H1 (cell line): ENCODE data around the gene C2CD4D. TPM values are rescaled to one million over a fixed set of nuclear protein-coding genes. Genes with fewer than 3 reads are reported as not detected.

Experiments used
- CTCF ChIA-PET: fragments of 300-600 bp; sonication (Branson Sonifier 250); formaldehyde crosslinking; loops from one replicate; lab custom pipeline; 2021; ENCODE audit not compliant: partially characterized antibody; lab: Charles Lee
- POLR2A ChIA-PET: fragments of 300-600 bp; sonication (Branson Sonifier 250); formaldehyde crosslinking; loops from one replicate; lab custom pipeline; 2021; ENCODE audit warnings: inconsistent platforms; ENCODE audit not compliant: partially characterized antibody; lab: Charles Lee
- DNase-seq, 2 experiments: peaks; one replicate each; pipeline versions ENCODE4 v3.0.0 to v3.0.0-alpha.2; 2010 to 2022; ENCODE audit warnings: low spot score in 2 of 2, low read depth in 1 of 2, mixed read lengths in 1 of 2
- FAIRE-seq: peaks from 2 replicates; lab custom pipeline; 2011; peaks lifted over from hg19 to GRCh38; lab: Jason Lieb, UNC
- H2AFZ ChIP-seq: 2 replicates; pipeline ENCODE4 v1.8.1; 2012; ENCODE audit warnings: low read length, inconsistent platforms
- H2AK5ac ChIP-seq: 2 replicates; pipeline ENCODE4 v1.6.1; 2013; ENCODE audit warnings: low read depth, low read length
- H2BK120ac ChIP-seq: replicated peaks from 2 replicates; pipeline ENCODE3; 2013; ENCODE audit warnings: low read depth, low read length, inconsistent platforms
- H2BK12ac ChIP-seq: 2 replicates; pipeline ENCODE4 v1.6.1; 2013; ENCODE audit warnings: low read depth, low read length
- H2BK15ac ChIP-seq: 2 replicates; pipeline ENCODE4 v1.6.1; 2013; ENCODE audit warnings: low read length
- H2BK20ac ChIP-seq: 2 replicates; pipeline ENCODE4 v1.6.1; 2013; ENCODE audit warnings: low read length
- H2BK5ac ChIP-seq: 2 replicates; pipeline ENCODE4 v1.6.1; 2013; ENCODE audit warnings: low read depth, low read length
- H3K14ac ChIP-seq: 2 replicates; pipeline ENCODE4 v1.6.1; 2013; ENCODE audit warnings: inconsistent platforms; ENCODE audit not compliant: insufficient read length
- H3K18ac ChIP-seq: 2 replicates; pipeline ENCODE4 v1.6.1; 2013; ENCODE audit warnings: low read length; ENCODE audit errors: extremely low read depth
- H3K23ac ChIP-seq: 2 replicates; pipeline ENCODE4 v1.6.1; 2013; ENCODE audit warnings: inconsistent platforms; ENCODE audit not compliant: insufficient read length
- H3K23me2 ChIP-seq: 2 replicates; pipeline ENCODE4 v1.6.1; 2013; ENCODE audit warnings: low read depth, low read length
- H3K27ac ChIP-seq: 2 replicates; pipeline ENCODE4 v1.6.1; 2011; ENCODE audit warnings: low read depth, low read length, inconsistent platforms
- H3K27me3 ChIP-seq, 4 experiments: replicated peaks in 1 of 4; 1 replicate in 1 of 4; 2 replicates in 3 of 4; pipeline versions ENCODE4 v1.6.1 to v1.8.1; 2011 to 2013; ENCODE audit warnings: low read length in 3 of 4, mild to moderate bottlenecking in 3 of 4, inconsistent platforms in 2 of 4, mixed read lengths in 2 of 4, moderate library complexity in 1 of 4; ENCODE audit not compliant: control insufficient read depth in 3 of 4, insufficient read depth in 3 of 4; ENCODE audit errors: extremely low read depth in 1 of 4
- H3K36me3 ChIP-seq, 4 experiments: 2 replicates each; pipeline versions ENCODE4 v1.6.1 to v1.8.1; 2011 to 2013; ENCODE audit warnings: mild to moderate bottlenecking in 4 of 4, low read length in 3 of 4, moderate library complexity in 2 of 4, control low read depth in 1 of 4, inconsistent platforms in 1 of 4; ENCODE audit not compliant: insufficient read depth in 4 of 4, control insufficient read depth in 2 of 4
- H3K4ac ChIP-seq: replicated peaks from 2 replicates; pipeline ENCODE3; 2013; ENCODE audit warnings: low read length, low read depth, mixed read lengths, inconsistent platforms; ENCODE audit not compliant: insufficient read length
- H3K4me1 ChIP-seq, 4 experiments: replicated peaks in 1 of 4; 1 replicate in 1 of 4; 2 replicates in 3 of 4; pipeline versions ENCODE4 v1.6.1 to v1.8.1; 2011 to 2013; ENCODE audit warnings: low read length in 3 of 4, inconsistent platforms in 2 of 4, mixed read lengths in 1 of 4; ENCODE audit not compliant: insufficient read depth in 4 of 4, control insufficient read depth in 3 of 4
- H3K4me2 ChIP-seq, 2 experiments: 2 replicates each; pipeline versions ENCODE4 v1.6.1 to v1.8.1; 2011 to 2013; ENCODE audit warnings: low read depth in 2 of 2, low read length in 2 of 2, control low read depth in 1 of 2, inconsistent platforms in 1 of 2, mild to moderate bottlenecking in 1 of 2; ENCODE audit not compliant: insufficient read depth in 1 of 2
- H3K4me3 ChIP-seq, 4 experiments: fragments of 200-600, 300-600 bp in 1 of 4; sonication (generic), shearing (Covaris generic), sonication (Bioruptor Twin) in 1 of 4; 2 replicates each; pipeline versions ENCODE4 v1.5.1 to v1.8.1; 2011 to 2016; ENCODE audit warnings: low read length in 4 of 4, low read depth in 3 of 4, control low read depth in 2 of 4, inconsistent platforms in 2 of 4, mild to moderate bottlenecking in 2 of 4, mixed read lengths in 1 of 4, moderate library complexity in 1 of 4; ENCODE audit not compliant: insufficient read depth in 2 of 4; ENCODE audit errors: extremely low read depth in 1 of 4
- H3K56ac ChIP-seq: replicated peaks from 2 replicates; pipeline ENCODE3; 2013; ENCODE audit warnings: low read depth, mild to moderate bottlenecking, mixed read lengths, low read length, inconsistent platforms; ENCODE audit not compliant: insufficient read length
- H3K79me1 ChIP-seq: 2 replicates; pipeline ENCODE4 v1.6.1; 2013; ENCODE audit warnings: low read depth, low read length, control low read depth
- H3K79me2 ChIP-seq, 2 experiments: 2 replicates each; pipeline versions ENCODE4 v1.6.1 to v1.8.1; 2012 to 2013; ENCODE audit warnings: low read length in 2 of 2, mild to moderate bottlenecking in 2 of 2, inconsistent platforms in 1 of 2; ENCODE audit not compliant: insufficient read depth in 2 of 2, control insufficient read depth in 1 of 2
- H3K9ac ChIP-seq, 4 experiments: replicated peaks in 1 of 4; 1 replicate in 1 of 4; 2 replicates in 3 of 4; pipeline versions ENCODE4 v1.6.1 to v1.8.1; 2011 to 2013; ENCODE audit warnings: low read depth in 3 of 4, low read length in 3 of 4, control low read depth in 2 of 4, mild to moderate bottlenecking in 2 of 4, moderate library complexity in 2 of 4, inconsistent platforms in 1 of 4; ENCODE audit errors: extremely low read depth in 1 of 4
- H3K9me3 ChIP-seq, 2 experiments: 2 replicates each; pipeline versions ENCODE4 v1.6.1 to v1.8.1; 2012 to 2013; ENCODE audit warnings: mild to moderate bottlenecking in 2 of 2, moderate library complexity in 2 of 2, control low read depth in 1 of 2, inconsistent platforms in 1 of 2, low read depth in 1 of 2, low read length in 1 of 2, mixed read lengths in 1 of 2; ENCODE audit not compliant: insufficient read depth in 2 of 2
- H4K20me1 ChIP-seq, 2 experiments: replicated peaks in 1 of 2; 2 replicates each; pipeline versions ENCODE3 to v1.8.1; 2011 to 2013; ENCODE audit warnings: inconsistent platforms in 2 of 2, low read length in 2 of 2, mild to moderate bottlenecking in 1 of 2; ENCODE audit not compliant: insufficient read depth in 2 of 2, control insufficient read depth in 1 of 2
- H4K5ac ChIP-seq: 2 replicates; pipeline ENCODE4 v1.6.1; 2013; ENCODE audit warnings: low read length, low read depth, mixed read lengths, inconsistent platforms; ENCODE audit not compliant: insufficient read length
- H4K8ac ChIP-seq: 2 replicates; pipeline ENCODE4 v1.8.0; 2013; ENCODE audit warnings: mild to moderate bottlenecking, moderate library complexity, low read length, inconsistent platforms; ENCODE audit not compliant: insufficient read depth; ENCODE audit errors: extremely low read depth
- H4K91ac ChIP-seq: replicated peaks from 2 replicates; pipeline ENCODE3; 2013; ENCODE audit warnings: low read length, mixed read lengths, inconsistent platforms; ENCODE audit not compliant: insufficient read length
- KDM4A ChIP-seq: IDR thresholded peaks from one replicate; pipeline ENCODE4 v1.7.1; 2012; ENCODE audit warnings: low read depth, mild to moderate bottlenecking, moderate library complexity, low read length, inconsistent platforms; ENCODE audit not compliant: severe bottlenecking
- MAX ChIP-seq: IDR thresholded peaks from 2 replicates; pipeline ENCODE4 v1.6.1; 2012; ENCODE audit warnings: inconsistent platforms
- SIX5 ChIP-seq: IDR thresholded peaks from 2 replicates; pipeline ENCODE4 v1.6.1; 2011; ENCODE audit warnings: mild to moderate bottlenecking, low read depth, low read length
- TEAD4 ChIP-seq: IDR thresholded peaks from 2 replicates; pipeline ENCODE4 v1.6.1; 2012; ENCODE audit warnings: low read depth, low read length, inconsistent platforms, mixed read lengths
- WGBS, 2 experiments: shearing (Covaris generic) in 1 of 2; methylation state at CpG; one replicate each; pipeline versions ENCODE4 v1.1.6 to v1.1.7; 2013 to 2015; ENCODE audit warnings: low lambda C conversion rate in 2 of 2, mixed read lengths in 2 of 2, inconsistent platforms in 1 of 2, low coverage in 1 of 2, missing lambda C conversion rate in 1 of 2; ENCODE audit not compliant: insufficient replicate concordance in 2 of 2, insufficient coverage in 1 of 2, insufficient read length in 1 of 2; ENCODE audit errors: extremely low coverage in 1 of 2, missing lambda C conversion rate in 1 of 2; 5-methylcytosine and 5-hydroxymethylcytosine counted together
- polyA plus RNA-seq, 7 experiments: library from polyadenylated mRNA; depleted of rRNA in 3 of 7; stranded (reverse) in 5 of 7; unstranded in 2 of 7; fragments of >200 nt in 5 of 7; fragments of 200-250 nt in 2 of 7; gene quantifications; 1 replicate in 5 of 7; 2 replicates in 1 of 7; 4 replicates in 1 of 7; pipeline versions ENCODE4 v1.2.1 to v1.2.3, GENCODE V29; 2011 to 2013; ENCODE audit warnings: missing spikeins in 2 of 7, mixed read lengths in 2 of 7
- total RNA-seq: library from RNA; stranded (reverse); fragmentation: NEBNext Ultra II Directional; extraction: Animal tissue kit (Norgen Biotek cat#: 25700); gene quantifications from 2 replicates; pipeline ENCODE4 v1.2.1, GENCODE V29; 2021

The C2CD4D gene
- total and polyA plus RNA-seq, 2 of the 8 experiments (the other 6 are each of a cell fraction or from before 2014, with no cell fraction given) = 0.41 to 0.71 TPM

GRCh38 chr1:151800830-151801229 is 38.8 kb downstream of the C2CD4D start:
- Histone ChIP-seq H3K56ac (no peak overlapping the region), H2AFZ (no peak overlapping the region), H4K20me1 (no peaks in the 10 kb centered on the region), H3K14ac (no peak overlapping the region), H3K36me3 (no peaks in the 10 kb centered on the region), H3K79me2 (no peaks in the 10 kb centered on the region), H2BK5ac (no peak overlapping the region), H4K5ac (no peak overlapping the region), H2BK15ac (no peak overlapping the region), H2BK120ac (no peak overlapping the region), H3K9me3 (no peaks in the 10 kb centered on the region), H3K4me1 (no peaks in the 10 kb centered on the region; a peak in 1 of 7 replicates), H4K91ac (no peak overlapping the region), H3K4me3 (no peak overlapping the region), H3K79me1 (no peaks in the 10 kb centered on the region), H3K23ac (no peak overlapping the region), H2BK12ac (no peak overlapping the region), H3K23me2 (no peaks in the 10 kb centered on the region), H3K27ac (no peak overlapping the region), H4K8ac (no peak overlapping the region; the same call in 1 of the 2 replicates), H3K4ac (no peak overlapping the region), H3K4me2 (no peak overlapping the region), H2BK20ac (no peak overlapping the region), H3K9ac (no peak overlapping the region), H2AK5ac (no peak overlapping the region), H3K18ac (no peak overlapping the region), H3K27me3 (peaks cover 0 to 3% (median 1%) of the 10 kb centered on the region in 4 experiments; a peak in 1 of 7 replicates)
- ChIA-PET POLR2A (interaction anchor here (0.8 kb wide), 1 partner anchor 284 kb away, joined by 4 read pairs; no protein-coding TSS in a partner anchor), CTCF (no interaction called here)
- WGBS, 2 experiments = 91% methylated on average over 8 of the region's 8 CpGs; no CpG with 5 or more reads in 1 of the 2 experiments
- DNase-seq (no peak), FAIRE-seq (no peak)
- TF ChIP-seq TEAD4 (no peak), SIX5 (no peak), KDM4A (no peak), MAX (no peak)
